Middle frontal gyrus (tissue), 1 donor: ENCODE measurements around the gene FOXC2.

Experiments
- DNase-seq: peaks from one replicate; pipeline ENCODE4 v3.0.0-alpha.2; 2015; ENCODE audit warnings: low spot score; ENCODE audit errors: extremely low spot score

FOXC2 gene

DNA sequence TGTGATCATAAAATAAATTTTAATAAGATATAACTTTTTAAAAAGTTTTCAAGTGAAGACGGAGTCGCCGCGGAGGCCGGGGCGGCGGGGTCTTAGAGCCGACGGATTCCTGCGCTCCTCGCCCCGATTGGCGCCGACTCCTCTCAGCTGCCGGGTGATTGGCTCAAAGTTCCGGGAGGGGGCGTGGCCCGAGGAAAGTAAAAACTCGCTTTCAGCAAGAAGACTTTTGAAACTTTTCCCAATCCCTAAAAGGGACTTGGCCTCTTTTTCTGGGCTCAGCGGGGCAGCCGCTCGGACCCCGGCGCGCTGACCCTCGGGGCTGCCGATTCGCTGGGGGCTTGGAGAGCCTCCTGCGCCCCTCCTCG, at the start of gene FOXC2:
TSS of gene FOXC2 (plus strand) at position 229 of the 365 bp plus-strand sequence. CDS start 507 bp downstream, outside the sequence.
- no peak for DNase-seq

DNA sequence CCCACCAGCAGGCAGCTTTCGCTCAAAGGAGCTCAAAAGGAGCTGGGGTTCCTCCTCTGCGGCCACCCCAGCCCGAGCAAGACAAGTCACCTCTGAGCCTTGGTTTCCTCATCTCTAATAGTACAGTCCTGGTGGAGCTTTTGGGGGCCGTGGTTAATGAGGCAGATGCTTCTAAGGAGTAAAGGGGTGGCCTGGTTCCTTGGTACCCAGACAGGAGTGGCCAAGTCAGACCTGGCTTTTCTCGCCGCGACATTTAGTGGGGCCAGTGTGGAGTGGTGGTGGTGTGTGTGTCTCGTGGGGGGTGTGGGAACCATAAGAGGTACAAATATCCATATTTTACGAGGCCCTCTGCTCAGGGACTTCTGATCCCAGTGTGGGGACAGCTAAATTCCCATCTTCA, 49.6 kb upstream of the FOXC2 start:
- no peak for DNase-seq

DNA sequence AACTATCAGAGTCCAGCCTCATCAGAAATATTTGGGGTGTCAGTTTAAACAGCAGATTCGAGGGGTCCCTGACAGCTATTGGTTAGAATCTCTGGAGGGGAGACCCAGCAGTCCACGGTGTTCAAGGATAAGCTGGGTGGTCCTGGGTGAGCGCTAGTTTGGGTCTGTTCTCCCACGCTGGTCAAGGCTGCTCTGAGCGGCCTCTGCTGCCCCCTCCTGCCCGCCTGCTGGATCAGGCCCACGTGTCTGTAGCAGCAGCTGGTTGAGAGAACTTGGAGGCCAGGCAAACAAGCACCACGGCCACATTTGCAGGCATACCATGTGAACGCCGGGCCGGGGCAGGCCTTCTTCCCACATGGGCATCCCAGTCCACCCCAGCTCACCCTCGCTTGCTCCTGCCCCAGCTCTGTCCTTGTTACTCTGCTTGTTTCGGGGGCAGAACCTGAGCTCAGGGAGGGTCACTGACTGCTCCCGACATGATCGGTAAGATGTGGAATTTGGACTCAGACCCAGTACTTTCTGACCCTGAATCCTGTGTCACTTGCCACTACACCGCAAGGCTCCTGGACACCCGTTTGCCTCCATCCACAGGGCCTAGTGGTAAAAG, 48.9 kb upstream of the FOXC2 start:
- no peak for DNase-seq

DNA sequence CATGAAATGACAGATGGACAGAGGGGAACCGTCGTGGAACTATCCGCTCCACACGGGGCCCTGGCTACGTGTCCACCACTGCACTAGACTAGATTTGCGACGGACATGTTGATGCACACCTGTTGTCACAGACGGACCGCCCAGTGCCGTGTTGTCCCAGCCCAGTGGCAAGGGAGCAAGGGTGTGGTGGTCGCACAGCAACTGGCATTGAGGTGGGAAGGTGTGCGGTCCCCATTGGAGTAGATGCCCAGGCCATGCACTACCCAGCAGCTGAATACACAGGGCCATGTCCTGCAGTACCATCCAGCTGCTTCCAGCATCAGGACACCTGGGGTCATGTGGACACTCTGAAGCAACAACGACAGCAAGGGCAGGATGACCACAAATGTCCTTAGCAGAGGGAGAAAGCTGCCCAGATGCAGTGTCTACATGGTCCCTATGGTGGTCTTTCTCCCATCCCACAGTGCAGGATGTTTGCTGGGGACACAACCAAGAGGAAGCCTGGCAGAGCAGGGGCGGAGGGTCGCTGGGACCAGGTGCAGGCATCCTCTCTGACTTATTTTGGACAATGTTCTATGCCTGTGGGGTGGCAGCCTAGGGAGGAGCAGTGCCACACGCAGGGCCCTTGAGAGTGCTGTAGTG, 47.5 kb upstream of the FOXC2 start:
- no peak for DNase-seq

DNA sequence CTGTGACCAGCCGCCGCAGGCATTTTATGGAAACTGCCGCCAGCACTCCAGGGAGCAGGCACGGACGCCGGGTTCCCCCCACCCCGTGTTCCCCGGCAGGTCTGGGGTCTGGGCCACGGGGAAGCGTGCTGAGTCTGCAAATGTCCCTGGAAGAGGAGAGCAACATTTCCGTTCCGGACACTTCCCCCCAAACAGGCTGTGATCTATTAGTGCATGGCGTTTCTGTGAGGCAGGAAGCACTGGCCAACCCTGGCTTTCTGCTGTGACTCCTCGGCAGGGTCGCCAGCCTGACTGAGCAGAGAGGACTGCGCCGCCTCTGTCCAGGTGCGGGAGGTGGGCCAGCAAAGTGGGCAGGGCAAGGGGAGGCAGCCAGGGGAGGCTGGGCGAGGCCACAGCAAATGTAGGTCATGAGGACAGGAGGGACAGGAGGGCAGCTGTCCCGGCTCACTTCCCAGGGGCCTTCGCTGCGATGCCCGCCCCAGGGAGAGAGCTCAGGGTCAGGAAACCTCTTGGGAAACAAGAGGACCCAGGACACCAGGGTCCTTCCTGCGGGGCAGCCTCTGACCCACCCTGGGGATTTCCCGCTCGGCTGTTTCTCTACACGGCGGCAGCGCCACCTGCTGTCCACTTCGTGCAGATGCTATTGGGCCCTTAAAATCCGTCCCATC, 46.8 kb upstream of the FOXC2 start:
- no peak for DNase-seq

DNA sequence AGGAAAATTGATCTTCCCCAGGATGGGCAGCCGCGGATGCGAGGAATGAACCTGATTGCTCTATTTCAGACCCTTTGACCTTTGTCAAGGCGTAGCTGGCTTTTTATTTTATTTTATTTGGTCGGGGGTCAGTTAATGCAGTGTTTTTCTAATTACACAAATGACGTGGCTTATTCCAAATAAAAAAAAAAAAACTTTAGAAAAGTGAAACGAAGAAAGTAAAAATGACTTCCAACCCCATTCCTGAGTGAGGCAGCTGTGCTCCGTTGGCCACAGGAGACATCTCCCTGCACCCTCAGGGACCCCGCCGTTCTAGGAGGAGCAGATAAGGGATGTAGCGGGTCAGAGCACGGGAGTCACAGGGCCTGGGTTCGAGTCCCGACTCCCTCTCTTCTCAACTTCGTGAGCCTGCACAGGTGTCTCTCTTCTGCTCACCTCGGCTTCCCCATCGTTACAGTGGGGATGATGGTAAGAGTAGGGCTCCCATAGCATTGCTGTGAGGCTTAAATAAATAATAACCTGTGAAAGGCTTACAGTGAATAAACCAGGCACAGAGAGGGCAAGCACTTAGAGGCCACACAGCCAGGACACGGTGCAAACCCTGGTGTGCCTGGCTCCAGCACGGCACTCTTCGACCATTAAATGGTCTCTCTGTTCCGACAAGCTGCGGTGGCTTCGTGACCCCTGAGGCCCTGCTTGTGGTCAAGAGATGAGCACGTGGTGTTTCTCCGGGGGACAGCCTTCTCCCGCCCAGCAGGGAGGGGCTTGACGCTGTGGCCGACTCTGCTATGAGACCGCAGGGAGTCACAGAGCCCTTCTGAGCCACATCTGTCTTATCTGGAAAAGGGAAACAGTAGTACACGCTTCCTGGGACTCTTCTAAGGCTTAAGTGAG, 46.1 kb upstream of the FOXC2 start:
- DNase-seq, result no peak

DNA sequence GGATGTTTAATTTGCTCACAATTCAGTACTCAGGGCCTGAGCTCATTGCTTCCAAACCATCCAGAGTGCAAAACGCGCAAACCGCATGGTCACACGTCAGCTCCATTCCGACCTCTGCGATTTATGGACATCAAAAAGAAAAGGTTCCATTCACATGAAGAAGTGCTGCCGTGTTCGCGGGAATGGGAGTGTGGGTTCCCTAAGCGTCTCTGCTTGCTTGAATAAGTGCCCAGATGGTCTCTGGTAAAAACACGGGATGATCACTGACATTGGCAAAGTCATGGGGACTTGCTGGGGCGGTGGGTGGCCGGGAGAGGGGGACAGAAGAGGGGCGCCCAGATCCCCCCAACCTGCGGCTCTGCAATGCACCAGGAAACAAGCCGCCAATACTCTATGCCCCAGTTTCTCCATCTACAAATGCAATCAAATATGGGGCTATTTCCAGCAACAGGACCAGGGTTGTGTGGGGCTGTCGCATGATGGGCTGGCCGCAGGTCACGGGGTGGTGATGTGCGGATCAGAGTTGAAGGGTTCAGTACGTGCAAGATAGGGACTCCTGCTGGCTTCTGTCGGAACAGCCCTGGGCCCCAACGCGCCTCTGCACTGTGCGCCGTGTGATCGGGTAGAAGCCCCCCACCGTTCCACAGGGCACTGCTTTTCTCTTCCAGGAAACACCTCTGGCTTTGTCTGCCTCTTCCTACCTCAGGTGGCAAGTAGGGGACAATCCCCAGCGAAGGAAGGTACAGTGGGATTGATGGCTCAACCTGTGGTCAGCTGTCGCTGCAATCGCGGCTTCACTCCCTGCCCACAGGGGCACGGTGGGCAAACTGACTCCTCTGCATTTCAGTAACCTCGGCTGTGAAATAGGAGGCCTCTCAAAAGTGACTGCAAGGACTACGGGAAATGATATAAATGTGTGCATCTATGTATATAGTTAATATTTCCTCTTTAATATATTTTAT, 45.1 kb upstream of the FOXC2 start:
- no peak for DNase-seq

DNA sequence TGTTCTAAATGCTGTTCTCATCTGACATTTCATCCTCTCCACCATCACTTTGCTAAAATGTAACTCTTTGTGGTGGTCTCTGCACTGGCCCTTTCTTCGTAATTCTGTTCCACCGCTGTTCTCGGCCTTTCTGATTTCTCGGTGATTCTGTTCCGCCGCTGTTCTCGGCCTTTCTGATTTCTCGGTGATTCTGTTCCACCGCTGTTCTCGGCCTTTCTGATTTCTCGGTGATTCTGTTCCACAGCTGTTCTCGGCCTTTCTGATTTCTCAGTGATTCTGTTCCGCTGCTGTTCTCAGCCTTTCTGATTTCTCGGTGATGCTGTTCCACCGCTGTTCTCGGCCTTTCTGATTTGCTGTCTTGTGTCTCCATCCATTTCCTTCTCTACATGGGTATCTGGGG, 44.0 kb upstream of the FOXC2 start:
- DNase-seq, result no peak

DNA sequence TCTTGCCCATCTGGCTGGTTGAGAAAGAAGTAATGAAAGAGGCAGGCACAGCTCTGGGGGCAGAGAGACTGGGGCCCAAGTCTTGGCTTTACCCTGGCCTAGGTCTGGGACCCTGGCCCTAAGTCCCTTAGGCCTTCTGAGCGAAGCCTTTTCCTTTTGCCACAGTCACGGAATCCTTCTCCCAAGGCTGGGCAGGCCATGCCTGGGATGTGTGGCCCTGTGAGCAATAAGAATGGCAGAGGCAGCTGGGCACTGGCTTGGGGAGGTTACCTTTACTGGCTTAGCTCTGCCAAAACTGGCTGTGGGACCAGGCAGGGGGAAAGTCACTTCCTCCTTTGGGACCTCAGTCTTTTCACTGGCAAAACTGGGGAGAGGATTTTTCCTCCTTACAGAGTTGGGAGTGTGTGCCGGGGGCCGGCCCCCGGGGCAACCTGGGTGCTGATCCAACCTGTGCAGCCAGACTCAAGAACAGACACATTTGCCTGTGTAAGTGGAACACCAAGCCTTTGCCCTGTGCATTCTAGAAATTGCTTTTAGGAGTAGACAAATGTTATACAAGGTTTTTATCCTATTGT, 43.4 kb upstream of the FOXC2 start:
- no peak for DNase-seq

DNA sequence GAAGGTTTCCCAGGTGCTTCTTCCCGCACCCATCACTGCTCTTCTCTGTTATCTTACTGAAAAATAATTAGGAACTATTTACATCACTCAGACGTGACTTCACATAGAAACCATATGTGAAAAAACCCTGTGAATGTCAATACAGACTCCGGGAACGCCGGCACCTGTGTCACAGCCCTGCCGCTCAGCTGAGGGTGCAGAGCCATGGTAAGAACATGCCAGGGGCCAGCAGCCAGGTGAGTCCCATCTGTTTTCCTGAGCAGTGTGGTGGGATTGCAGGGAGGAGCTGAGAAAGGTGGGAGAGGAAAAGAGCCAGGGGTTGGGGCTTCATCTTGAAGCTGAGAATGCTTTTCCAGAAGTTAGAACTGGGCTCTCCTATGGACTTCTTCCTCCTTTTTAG, 42.6 kb upstream of the FOXC2 start:
- DNase-seq, result no peak

DNA sequence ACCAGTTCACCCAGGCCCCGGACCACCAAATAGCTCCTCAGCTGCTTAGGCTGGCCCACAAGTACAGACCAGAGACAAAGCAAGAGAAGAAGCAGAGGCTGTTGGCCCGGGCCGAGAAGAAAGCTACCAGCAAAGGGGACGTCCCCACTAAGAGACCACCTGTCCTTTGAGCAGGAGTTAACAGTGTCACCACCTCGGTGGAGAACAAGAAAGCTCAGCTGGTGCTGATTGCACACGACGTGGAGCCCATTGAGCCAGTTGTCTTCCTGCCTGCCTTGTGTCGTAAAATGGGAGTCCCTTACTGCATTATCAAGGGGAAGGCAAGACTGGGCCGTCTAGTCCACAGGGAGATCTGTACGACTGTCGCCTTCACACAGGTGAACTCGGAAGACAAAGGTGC, 40.9 kb upstream of the FOXC2 start:
- no peak for DNase-seq

DNA sequence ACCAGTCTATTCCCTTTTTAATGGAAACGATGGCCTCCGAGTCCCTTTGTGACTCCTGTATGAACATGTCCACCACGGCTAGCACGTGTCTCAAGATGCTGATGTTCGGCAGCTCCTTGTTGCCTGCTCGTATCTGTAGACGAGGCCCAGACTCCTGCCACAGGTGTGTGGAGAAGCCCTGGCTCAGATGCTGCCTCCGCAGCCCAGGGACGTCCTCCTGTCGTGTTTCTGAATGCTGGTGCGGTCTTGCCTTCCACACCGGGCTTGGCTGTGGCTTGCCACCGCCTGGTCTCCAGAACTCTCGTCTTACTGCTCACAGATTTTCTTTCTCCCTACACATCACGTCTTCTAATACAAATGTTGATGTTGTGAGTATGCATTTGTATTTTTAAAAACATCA, 39.3 kb upstream of the FOXC2 start:
- DNase-seq, result no peak

DNA sequence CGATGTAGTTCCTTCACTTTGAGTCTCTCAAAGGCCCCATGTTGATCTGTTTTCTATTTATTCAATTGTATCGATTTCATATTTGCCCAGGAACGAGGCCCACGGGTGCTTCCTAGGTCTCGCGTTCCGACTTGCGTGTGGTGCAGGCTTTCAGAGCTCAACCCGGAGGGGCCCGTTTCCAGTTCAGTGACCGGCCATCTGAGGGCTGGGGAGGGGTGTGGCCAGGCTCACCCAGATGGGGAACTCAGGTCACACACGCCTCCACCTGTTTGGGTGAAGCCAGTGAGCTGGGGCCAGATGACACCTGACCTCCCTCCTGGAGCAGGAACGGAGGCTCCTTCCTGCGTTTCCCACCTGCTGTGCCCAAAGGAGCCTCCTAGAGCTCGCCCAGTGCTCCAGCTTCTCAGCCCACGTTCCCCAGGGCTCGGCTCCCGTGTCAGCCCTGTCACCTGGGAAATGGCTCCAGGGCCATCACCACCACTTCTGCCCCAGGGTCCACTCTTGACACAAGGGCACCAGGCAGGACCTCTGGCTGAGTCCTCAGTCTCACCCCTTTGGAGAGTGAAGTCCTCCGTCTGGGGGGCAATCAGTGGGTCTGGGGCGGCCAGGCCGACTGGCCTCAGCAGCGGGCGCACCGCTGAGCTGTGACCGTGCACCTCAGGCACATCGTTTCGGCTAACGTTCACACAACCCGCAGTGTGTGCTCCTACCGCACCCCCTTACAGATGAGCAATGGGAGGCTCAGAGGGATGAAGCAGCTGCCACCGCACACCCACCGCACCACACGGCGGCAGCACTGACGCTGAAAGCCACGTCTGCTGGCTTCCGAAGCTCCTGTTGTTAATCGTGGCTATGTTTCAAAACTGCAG, 38.3 kb upstream of the FOXC2 start:
- DNase-seq, result no peak

DNA sequence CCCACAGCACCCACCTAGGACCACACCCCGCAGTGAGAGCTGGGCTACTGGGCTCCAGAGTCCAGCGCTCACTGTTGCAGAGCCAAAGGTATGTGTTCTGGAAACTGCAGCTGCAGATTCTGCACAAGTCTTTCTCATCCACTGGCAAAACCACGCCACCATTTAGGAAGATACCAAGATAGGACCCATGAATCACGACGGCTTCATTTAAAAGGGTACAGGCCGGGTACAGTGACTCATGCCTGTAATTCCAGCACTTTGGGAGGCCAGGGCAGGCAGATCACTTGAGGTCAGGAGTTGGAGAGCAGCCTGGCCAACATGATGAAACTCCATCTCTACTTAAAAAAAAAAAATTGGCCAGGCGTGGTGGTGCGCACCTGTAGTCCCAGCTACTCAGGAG, 37.5 kb upstream of the FOXC2 start:
- DNase-seq, result no peak

DNA sequence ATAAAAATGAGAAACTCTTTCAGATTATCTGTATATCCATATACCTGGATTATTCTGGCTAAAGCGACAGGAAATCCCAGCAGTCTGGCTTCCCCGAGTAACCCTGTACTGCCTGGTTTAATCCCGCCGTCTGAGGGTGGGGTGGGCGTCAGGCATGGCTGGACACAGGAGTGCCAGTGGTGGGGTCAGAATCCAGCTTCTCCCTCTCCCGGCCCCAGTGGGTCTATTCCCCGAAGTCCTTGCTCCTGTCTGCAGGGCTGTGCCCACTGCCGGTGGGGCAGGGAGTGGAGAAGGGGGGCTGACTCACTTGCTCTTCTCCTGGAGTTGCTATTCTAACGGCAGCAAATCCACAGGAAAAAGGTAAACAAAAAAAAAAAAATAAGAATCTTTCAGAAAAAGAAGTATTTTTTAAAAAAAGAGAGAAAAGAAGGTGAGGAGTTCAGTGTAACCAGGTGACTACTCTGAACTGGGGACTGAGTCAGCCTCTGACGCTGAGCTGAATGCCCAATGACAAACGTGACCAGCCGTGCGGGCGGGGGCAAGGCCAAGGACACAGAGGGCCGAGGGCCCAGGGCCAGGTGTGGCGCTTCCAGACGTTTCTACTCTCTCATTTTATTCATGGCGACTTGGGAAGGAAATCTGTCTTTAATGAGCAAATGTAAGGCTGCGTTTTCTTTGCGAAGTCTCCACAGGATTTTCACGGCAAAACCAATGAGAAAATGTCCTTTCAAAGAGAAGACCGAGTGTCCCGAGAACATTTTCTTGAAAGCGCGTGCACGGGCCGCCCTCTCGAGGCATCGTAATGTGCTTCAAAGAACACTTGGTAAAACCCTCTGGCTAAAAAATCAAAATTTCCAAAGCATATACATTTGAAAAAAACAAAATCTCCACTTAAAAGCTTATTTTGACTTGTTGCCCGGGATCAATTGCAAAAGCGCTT, 36.1 kb upstream of the FOXC2 start:
- DNase-seq, result no peak

DNA sequence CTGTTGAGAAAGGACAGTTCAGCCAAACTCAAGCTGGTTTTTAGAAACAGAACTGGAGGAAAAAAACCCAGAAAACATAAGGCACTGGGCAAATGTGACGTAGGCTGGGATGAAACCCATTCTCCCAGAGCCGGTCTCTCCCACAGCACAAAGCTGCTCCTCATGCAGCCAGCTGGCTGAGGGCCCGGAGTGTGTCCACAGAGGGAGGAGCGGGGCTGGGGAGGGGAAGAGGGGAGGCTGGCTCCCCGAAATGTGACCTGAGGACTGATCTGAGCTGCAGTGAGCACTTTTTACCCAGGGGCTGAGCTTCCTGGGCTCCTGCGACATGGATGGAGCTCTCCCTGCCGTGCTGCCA, 35.5 kb upstream of the FOXC2 start:
- DNase-seq, result peak; percentile 59

DNA sequence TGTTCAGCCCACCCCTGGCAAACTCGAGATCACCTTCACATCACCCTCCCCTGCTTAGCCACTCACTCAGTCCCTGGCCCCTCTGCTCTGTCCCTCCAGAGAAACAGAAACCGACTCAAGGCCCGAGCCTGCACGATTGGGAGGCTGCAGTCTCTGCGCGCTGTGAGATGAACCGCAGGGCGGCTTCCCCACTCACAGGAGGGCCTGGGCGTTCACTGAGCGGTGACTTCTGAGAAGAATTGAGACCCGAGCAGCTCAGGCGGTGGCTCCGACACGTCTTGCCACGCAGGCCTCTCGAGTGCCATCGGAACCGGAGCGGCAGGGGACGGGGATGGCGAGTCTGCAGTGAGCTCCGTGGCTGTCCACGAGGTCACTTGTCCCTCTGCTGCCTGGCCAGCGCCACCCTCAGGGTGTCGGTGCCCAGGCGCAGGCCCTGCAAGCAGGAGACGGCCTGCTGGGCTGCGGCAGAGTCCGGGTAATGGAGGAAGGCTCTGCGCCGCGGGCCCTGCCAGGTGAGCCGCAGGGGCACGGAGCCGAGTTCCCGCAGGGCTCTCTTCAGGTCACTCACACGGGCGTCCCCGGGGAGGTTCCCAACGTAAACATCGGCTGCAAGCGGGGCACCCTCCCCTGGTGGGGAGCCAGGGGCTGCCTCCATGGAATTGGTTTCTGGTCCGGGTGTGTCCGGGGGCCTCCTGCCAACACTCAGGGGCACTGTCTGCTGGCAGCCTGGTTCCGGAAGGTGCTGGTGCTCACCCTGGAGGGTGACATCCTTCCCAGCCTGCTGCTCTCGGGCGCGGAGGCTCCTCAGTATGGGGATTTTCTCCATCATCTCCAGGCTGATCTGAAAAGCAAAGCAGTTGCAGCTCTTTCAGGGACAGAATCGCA, 34.7 kb upstream of the FOXC2 start:
- DNase-seq, result no peak

DNA sequence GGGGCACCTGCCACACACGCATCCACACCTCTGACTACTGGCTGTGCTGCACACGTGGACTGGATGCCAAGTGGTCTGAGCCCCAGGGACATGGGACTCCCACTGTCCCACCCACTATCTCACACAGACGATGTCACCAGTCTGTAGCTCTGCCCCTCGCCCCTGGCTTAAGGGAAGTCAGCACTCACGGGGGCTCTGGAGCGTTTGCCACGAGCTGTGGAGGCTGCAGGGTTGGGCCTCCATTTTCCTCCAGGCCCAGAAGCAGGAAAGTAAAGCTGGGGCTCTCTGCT, 34.2 kb upstream of the FOXC2 start:
- DNase-seq, result no peak
